Gastrocnemius medialis (tissue), 4 donors: ENCODE results near the gene MRPL45.

Experiments
- CTCF ChIP-seq, 5 experiments: fragments of 450-650 bp in 3 of 5; fragments of 200-600 bp in 2 of 5; sonication (generic) in 2 of 5; IDR thresholded peaks in 4 of 5; conservative IDR thresholded peaks in 1 of 5; 1 replicate in 4 of 5; 2 replicates in 1 of 5; pipeline ENCODE4 v1.5.1; 2016 to 2019; ENCODE audit warnings: antibody characterized with exemption in 5 of 5, mild to moderate bottlenecking in 3 of 5, moderate library complexity in 3 of 5
- POLR2A ChIP-seq, 2 donors: fragments of 450-650 bp; IDR thresholded peaks; one replicate each; pipeline ENCODE4 v1.6.1; 2017; ENCODE audit warnings: antibody characterized with exemption in 2 of 2, mild to moderate bottlenecking in 2 of 2, moderate library complexity in 2 of 2

GRCh38 chr17:38351412-38352222 lies 54.6 kb downstream of the MRPL45 start, which contains the start of gene SOCS7:
- TF ChIP-seq CTCF (IDR thresholded peaks at IDR 0.05 in 4 of 5, conservative IDR thresholded peaks at IDR 0.05 in 1 of 5) (no peak), POLR2A (IDR thresholded peaks at IDR 0.05) (peak; percentile 62 to 73)
